Measurements from ENCODE around the gene PIF1.
A peak's percentile ranks its signal among the peaks of the same experiment; 100 is the strongest.

DNA sequence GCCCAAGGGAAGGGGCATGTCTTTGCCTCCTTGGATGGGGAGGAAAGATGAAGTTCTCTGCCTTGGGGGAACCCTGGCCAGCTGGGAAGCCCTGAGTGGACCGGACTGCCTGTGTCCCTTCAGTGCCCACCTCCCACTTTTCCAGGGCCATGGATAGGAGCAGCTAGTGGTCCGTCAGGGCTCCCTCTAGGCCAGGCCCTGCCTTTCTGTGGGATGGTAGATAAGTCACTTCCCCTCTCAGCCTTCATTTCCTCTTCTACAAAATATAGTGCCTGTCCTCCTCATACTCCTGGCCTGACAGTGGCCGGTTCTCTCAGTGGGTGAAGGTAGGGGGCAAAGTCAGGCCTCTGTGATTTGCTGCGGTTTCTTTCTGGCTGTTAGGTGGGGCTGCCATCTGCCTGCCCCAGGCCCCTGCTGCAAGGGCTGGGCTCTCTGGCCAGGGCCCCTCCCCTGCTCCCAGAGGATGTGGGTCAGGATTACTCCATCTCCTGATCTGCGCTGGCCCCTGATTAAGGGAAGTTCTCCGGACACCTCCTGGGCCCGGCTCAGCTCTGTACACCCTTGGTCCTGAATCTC lies 17.6 kb upstream of the PIF1 start:
- TF ChIP-seq POLR2A (IDR thresholded peaks at IDR 0.05): peak; percentile 29 to 35
- TF ChIP-seq, protein P1, sequence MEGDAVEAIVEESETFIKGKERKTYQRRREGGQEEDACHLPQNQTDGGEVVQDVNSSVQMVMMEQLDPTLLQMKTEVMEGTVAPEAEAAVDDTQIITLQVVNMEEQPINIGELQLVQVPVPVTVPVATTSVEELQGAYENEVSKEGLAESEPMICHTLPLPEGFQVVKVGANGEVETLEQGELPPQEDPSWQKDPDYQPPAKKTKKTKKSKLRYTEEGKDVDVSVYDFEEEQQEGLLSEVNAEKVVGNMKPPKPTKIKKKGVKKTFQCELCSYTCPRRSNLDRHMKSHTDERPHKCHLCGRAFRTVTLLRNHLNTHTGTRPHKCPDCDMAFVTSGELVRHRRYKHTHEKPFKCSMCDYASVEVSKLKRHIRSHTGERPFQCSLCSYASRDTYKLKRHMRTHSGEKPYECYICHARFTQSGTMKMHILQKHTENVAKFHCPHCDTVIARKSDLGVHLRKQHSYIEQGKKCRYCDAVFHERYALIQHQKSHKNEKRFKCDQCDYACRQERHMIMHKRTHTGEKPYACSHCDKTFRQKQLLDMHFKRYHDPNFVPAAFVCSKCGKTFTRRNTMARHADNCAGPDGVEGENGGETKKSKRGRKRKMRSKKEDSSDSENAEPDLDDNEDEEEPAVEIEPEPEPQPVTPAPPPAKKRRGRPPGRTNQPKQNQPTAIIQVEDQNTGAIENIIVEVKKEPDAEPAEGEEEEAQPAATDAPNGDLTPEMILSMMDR (IDR thresholded peaks at IDR 0.05 in 4 of 5, conservative IDR thresholded peaks at IDR 0.05 in 1 of 5): no peak
